CD14-positive monocyte (primary cell): ENCODE results near the gene UBE2E2. TPM values are rescaled to one million over a fixed set of nuclear protein-coding genes. Genes with fewer than 3 reads are reported as not detected.

Experiments used
- DNase-seq, 3 donors: peaks; one replicate each; pipeline ENCODE4 v3.0.0-alpha.2; 2011 to 2022
- H2AFZ ChIP-seq: 2 replicates; pipeline ENCODE4 v1.6.0; 2012; ENCODE audit warnings: mild to moderate bottlenecking, low read depth, low read length, inconsistent platforms; ENCODE audit not compliant: insufficient read depth, poor library complexity, severe bottlenecking
- H3K27ac ChIP-seq, 2 donors: 1 replicate in 1 of 2; 2 replicates in 1 of 2; pipeline ENCODE4 v1.5.1; 2012 to 2013; ENCODE audit warnings: low read length in 2 of 2, control low read depth in 1 of 2, inconsistent platforms in 1 of 2, low read depth in 1 of 2, mild to moderate bottlenecking in 1 of 2
- H3K27me3 ChIP-seq, 2 donors: one replicate each; pipeline versions ENCODE4 v1.6.0 to v1.6.1; 2011 to 2013; ENCODE audit warnings: low read length in 2 of 2; ENCODE audit not compliant: control insufficient read depth in 2 of 2, insufficient read depth in 2 of 2
- H3K36me3 ChIP-seq, 2 donors: replicated peaks in 1 of 2; 1 replicate in 1 of 2; 2 replicates in 1 of 2; pipeline versions ENCODE4 v1.5.1 to v1.6.1; 2012 to 2013; ENCODE audit warnings: low read length in 2 of 2, control low read depth in 1 of 2, inconsistent platforms in 1 of 2, mild to moderate bottlenecking in 1 of 2; ENCODE audit not compliant: insufficient read depth in 2 of 2, control insufficient read depth in 1 of 2
- H3K4me1 ChIP-seq, 2 donors: 1 replicate in 1 of 2; 2 replicates in 1 of 2; pipeline versions ENCODE4 v1.5.1 to v1.6.1; 2012 to 2013; ENCODE audit warnings: low read length in 2 of 2, control low read depth in 1 of 2, inconsistent platforms in 1 of 2, mild to moderate bottlenecking in 1 of 2, moderate library complexity in 1 of 2; ENCODE audit not compliant: insufficient read depth in 2 of 2, control insufficient read depth in 1 of 2
- H3K4me2 ChIP-seq: replicated peaks from 2 replicates; pipeline ENCODE3; 2012; ENCODE audit warnings: low read length, moderate library complexity, mild to moderate bottlenecking; ENCODE audit not compliant: poor library complexity, severe bottlenecking; ENCODE audit errors: extremely low read depth
- H3K4me3 ChIP-seq, 3 experiments: fragments of 200-600 bp in 1 of 3; sonication (generic) in 1 of 3; replicated peaks in 1 of 3; 1 replicate in 2 of 3; 2 replicates in 1 of 3; pipeline ENCODE4 v1.5.1; 2011 to 2013; ENCODE audit warnings: low read length in 3 of 3, mild to moderate bottlenecking in 3 of 3, control low read depth in 2 of 3, low read depth in 2 of 3, inconsistent platforms in 1 of 3, moderate library complexity in 1 of 3
- H3K79me2 ChIP-seq: 2 replicates; pipeline ENCODE4 v1.6.0; 2012; ENCODE audit warnings: mild to moderate bottlenecking, control low read depth, inconsistent platforms, low read length, moderate library complexity; ENCODE audit not compliant: insufficient read depth
- H3K9ac ChIP-seq: 2 replicates; pipeline ENCODE4 v1.6.0; 2017; ENCODE audit warnings: low read length, mild to moderate bottlenecking; ENCODE audit not compliant: insufficient read depth, poor library complexity, severe bottlenecking
- H3K9me3 ChIP-seq, 2 donors: replicated peaks in 1 of 2; 1 replicate in 1 of 2; 2 replicates in 1 of 2; pipeline versions ENCODE4 v1.5.1 to v1.6.1; 2012 to 2013; ENCODE audit warnings: low read length in 2 of 2, control low read depth in 1 of 2; ENCODE audit not compliant: control insufficient read depth in 1 of 2, insufficient read depth in 1 of 2
- H4K20me1 ChIP-seq: 2 replicates; pipeline ENCODE4 v1.6.0; 2012; ENCODE audit warnings: mild to moderate bottlenecking, low read length, control low read depth, moderate library complexity; ENCODE audit not compliant: insufficient read depth
- H3K27ac Mint-ChIP-seq, 7 donors: one replicate each; pipeline ENCODE4 v1.8.0; 2020; ENCODE audit warnings: mild to moderate bottlenecking in 7 of 7, mixed read lengths in 7 of 7, moderate library complexity in 6 of 7, inconsistent platforms in 2 of 7
- H3K27me3 Mint-ChIP-seq, 3 donors: one replicate each; pipeline ENCODE4 v1.8.0; 2021 to 2022; ENCODE audit warnings: low read depth in 3 of 3, mild to moderate bottlenecking in 3 of 3, mixed read lengths in 3 of 3, moderate library complexity in 3 of 3, inconsistent platforms in 1 of 3
- H3K36me3 Mint-ChIP-seq, 2 donors: one replicate each; pipeline ENCODE4 v1.8.0; 2020; ENCODE audit warnings: mixed read lengths in 2 of 2, inconsistent platforms in 1 of 2, mild to moderate bottlenecking in 1 of 2
- H3K4me1 Mint-ChIP-seq: one replicate; pipeline ENCODE4 v1.8.0; 2020; ENCODE audit warnings: mild to moderate bottlenecking, mixed read lengths
- H3K4me3 Mint-ChIP-seq, 2 donors: one replicate each; pipeline ENCODE4 v1.8.0; 2020; ENCODE audit warnings: mild to moderate bottlenecking in 2 of 2, mixed read lengths in 2 of 2, moderate library complexity in 1 of 2
- H3K9me3 Mint-ChIP-seq, 7 donors: one replicate each; pipeline ENCODE4 v1.8.0; 2020 to 2022; ENCODE audit warnings: mixed read lengths in 7 of 7, mild to moderate bottlenecking in 6 of 7, moderate library complexity in 6 of 7, inconsistent platforms in 2 of 7
- WGBS: methylation state at CpG from one replicate; pipeline ENCODE4 v1.1.5; 2013; ENCODE audit warnings: missing lambda C conversion rate; ENCODE audit not compliant: insufficient coverage; 5-methylcytosine and 5-hydroxymethylcytosine counted together
- intact Hi-C, 2 donors: fragments of 100-400 bp; cut with micrococcal nuclease; formaldehyde crosslinking; loops; one replicate each; pipeline versions ENCODE4 v1.15.0 to v1.15.1; 2023
- polyA plus RNA-seq, 3 donors: library from polyadenylated mRNA; depleted of rRNA in 1 of 3; unstranded in 2 of 3; stranded (reverse) in 1 of 3; fragments of 300-500 nt in 2 of 3; fragments of >200 nt in 1 of 3; fragmentation: Illumina TruSeq in 2 of 3; gene quantifications; 1 replicate in 2 of 3; 2 replicates in 1 of 3; pipeline ENCODE4 v1.2.3, GENCODE V29; 2012 to 2021
- TF ChIP-seq, protein P1 (sequence below): fragments of 200-600 bp; IDR thresholded peaks from one replicate; pipeline ENCODE4 v1.8.0; 2022; ENCODE audit warnings: antibody characterized with exemption, mild to moderate bottlenecking

The UBE2E2 gene
- polyA plus RNA-seq, 3 donors: 25.8 to 78.0 (median 66.3) TPM

GRCh38 chr3:23623844-23624243 lies 420.7 kb downstream of the UBE2E2 start:
- no peaks in the 10 kb centered on the region for H3K79me2 ChIP-seq
- no peak overlapping the region for H3K4me2 ChIP-seq
- Mint-ChIP-seq H3K4me1 (no peaks in the 10 kb centered on the region), H3K9me3 (peaks cover 13 to 34% (median 20%) of the 10 kb centered on the region in 7 donors), H3K27me3 (peaks cover 2 to 4% (median 4%) of the 10 kb centered on the region in 3 donors), H3K36me3 (no peaks in the 10 kb centered on the region), H3K27ac (no peak overlapping the region), H3K4me3 (no peak overlapping the region)
- intact Hi-C loops: no loop called here
- peaks cover 0 to 14% of the 10 kb centered on the region in 2 donors for H3K9me3 ChIP-seq
- no peak overlapping the region for H3K4me3 ChIP-seq
- H2AFZ ChIP-seq: no peak overlapping the region
- no peaks in the 10 kb centered on the region for H3K36me3 ChIP-seq
- DNase-seq: no peak
- no peak overlapping the region for H3K27ac ChIP-seq
- no peaks in the 10 kb centered on the region for H3K27me3 ChIP-seq
- TF ChIP-seq, protein P1, sequence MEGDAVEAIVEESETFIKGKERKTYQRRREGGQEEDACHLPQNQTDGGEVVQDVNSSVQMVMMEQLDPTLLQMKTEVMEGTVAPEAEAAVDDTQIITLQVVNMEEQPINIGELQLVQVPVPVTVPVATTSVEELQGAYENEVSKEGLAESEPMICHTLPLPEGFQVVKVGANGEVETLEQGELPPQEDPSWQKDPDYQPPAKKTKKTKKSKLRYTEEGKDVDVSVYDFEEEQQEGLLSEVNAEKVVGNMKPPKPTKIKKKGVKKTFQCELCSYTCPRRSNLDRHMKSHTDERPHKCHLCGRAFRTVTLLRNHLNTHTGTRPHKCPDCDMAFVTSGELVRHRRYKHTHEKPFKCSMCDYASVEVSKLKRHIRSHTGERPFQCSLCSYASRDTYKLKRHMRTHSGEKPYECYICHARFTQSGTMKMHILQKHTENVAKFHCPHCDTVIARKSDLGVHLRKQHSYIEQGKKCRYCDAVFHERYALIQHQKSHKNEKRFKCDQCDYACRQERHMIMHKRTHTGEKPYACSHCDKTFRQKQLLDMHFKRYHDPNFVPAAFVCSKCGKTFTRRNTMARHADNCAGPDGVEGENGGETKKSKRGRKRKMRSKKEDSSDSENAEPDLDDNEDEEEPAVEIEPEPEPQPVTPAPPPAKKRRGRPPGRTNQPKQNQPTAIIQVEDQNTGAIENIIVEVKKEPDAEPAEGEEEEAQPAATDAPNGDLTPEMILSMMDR: no peak
- no peaks in the 10 kb centered on the region for H4K20me1 ChIP-seq
- WGBS: no CpG with 5 or more reads among the region's 2 CpGs
- no peak overlapping the region for H3K9ac ChIP-seq
- no peaks in the 10 kb centered on the region for H3K4me1 ChIP-seq

DNA sequence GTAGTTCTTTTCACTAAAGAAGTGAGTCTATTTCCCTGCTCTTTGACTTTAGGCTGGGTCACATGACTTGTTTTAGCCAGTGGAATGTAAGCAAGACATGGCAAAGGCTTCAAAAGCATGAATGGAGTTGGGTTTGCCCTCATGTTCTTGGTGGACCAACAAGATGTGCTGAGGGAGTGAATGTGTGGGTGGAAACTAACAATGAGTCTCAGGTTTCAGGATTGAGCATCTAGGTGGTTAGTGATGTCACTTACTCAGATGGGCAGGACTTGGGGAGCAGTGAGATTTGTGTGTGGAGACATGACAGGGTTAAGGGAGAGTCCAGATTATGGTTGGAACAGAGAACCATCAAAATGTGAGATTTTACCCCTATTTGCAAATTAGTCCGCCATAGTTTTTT lies 421.2 kb downstream of the UBE2E2 start:
- H3K4me1 ChIP-seq: no peaks in the 10 kb centered on the region
- H3K27ac Mint-ChIP-seq: no peak overlapping the region
- no peak overlapping the region for H2AFZ ChIP-seq
- peaks cover 0 to 4% (median 4%) of the 10 kb centered on the region in 3 donors for H3K27me3 Mint-ChIP-seq
- no peaks in the 10 kb centered on the region for H4K20me1 ChIP-seq
- intact Hi-C loops: no loop called here
- H3K4me3 ChIP-seq: no peak overlapping the region
- no peaks in the 10 kb centered on the region for H3K36me3 Mint-ChIP-seq
- WGBS: no CpG with 5 or more reads among the region's 1 CpG
- peaks cover 0 to 14% of the 10 kb centered on the region in 2 donors for H3K9me3 ChIP-seq
- no peaks in the 10 kb centered on the region for H3K79me2 ChIP-seq
- H3K27me3 ChIP-seq: no peaks in the 10 kb centered on the region
- H3K27ac ChIP-seq: no peak overlapping the region
- no peaks in the 10 kb centered on the region for H3K36me3 ChIP-seq
- TF ChIP-seq, protein P1: no peak
- H3K4me3 Mint-ChIP-seq: no peak overlapping the region
- H3K4me1 Mint-ChIP-seq: no peaks in the 10 kb centered on the region
- H3K9ac ChIP-seq: no peak overlapping the region
- no peak overlapping the region for H3K4me2 ChIP-seq
- peaks cover 13 to 35% (median 23%) of the 10 kb centered on the region in 7 donors for H3K9me3 Mint-ChIP-seq
- no peak for DNase-seq
